Prostate gland (tissue), 2 donors: ENCODE measurements around the gene SKIL. TPM values are rescaled to one million over a fixed set of nuclear protein-coding genes. Genes with fewer than 3 reads are reported as not detected.

ENCODE experiments used
- DNase-seq: peaks from one replicate; pipeline ENCODE4 v3.0.0-alpha.2; 2019; ENCODE audit warnings: low spot score
- H3K27ac ChIP-seq, 2 donors: fragments of 200-600 bp; sonication (generic); 2 replicates each; pipeline ENCODE4 v1.5.1; 2017 to 2019
- H3K27me3 ChIP-seq: fragments of 200-600 bp; sonication (generic); replicated peaks from 2 replicates; pipeline ENCODE4 v1.5.1; 2019; ENCODE audit not compliant: insufficient read depth
- H3K36me3 ChIP-seq, 2 donors: fragments of 200-600 bp; sonication (generic); 1 replicate in 1 of 2; 2 replicates in 1 of 2; pipeline versions ENCODE4 v1.5.1 to v1.8.1; 2017 to 2019
- H3K4me1 ChIP-seq: fragments of 200-600 bp; sonication (generic); replicated peaks from 2 replicates; pipeline ENCODE4 v1.5.1; 2019
- H3K4me3 ChIP-seq, 2 donors: fragments of 200-600 bp; sonication (generic); 2 replicates each; pipeline ENCODE4 v1.5.1; 2017 to 2019
- H3K9me3 ChIP-seq: fragments of 200-600 bp; sonication (generic); 2 replicates; pipeline ENCODE4 v1.5.1; 2017
- POLR2A ChIP-seq: fragments of 450-650 bp; IDR thresholded peaks from one replicate; pipeline ENCODE4 v1.6.1; 2016; ENCODE audit warnings: antibody characterized with exemption, mild to moderate bottlenecking
- POLR2AphosphoS5 ChIP-seq: sonication (generic); formaldehyde crosslinking; IDR thresholded peaks from one replicate; pipeline ENCODE4 v1.6.1; 2017; ENCODE audit warnings: antibody characterized with exemption
- WGBS: methylation state at CpG from one replicate; pipeline ENCODE4 v1.1.5; 2018; 5-methylcytosine and 5-hydroxymethylcytosine counted together
- intact Hi-C: fragments of 100-400 bp; cut with DNase I; formaldehyde crosslinking; loops from one replicate; pipeline ENCODE4 v1.14.2; 2022
- total RNA-seq, 2 donors: library from RNA; depleted of rRNA; stranded (reverse); fragments of >200 nt; gene quantifications; one replicate each; pipeline ENCODE4 v1.1.0, GENCODE V29; 2016
- TF ChIP-seq, protein P1 (sequence below), 4 experiments: fragments of 200-600 bp in 2 of 4; fragments of 450-650 bp in 2 of 4; sonication (generic) in 2 of 4; IDR thresholded peaks; 1 replicate in 3 of 4; 2 replicates in 1 of 4; pipeline ENCODE4 v1.5.1; 2016 to 2019; ENCODE audit warnings: antibody characterized with exemption in 4 of 4, mild to moderate bottlenecking in 2 of 4, moderate library complexity in 2 of 4

SKIL gene
- total RNA-seq, 2 donors from 2014 or later = 41.8 to 49.6 TPM

DNA sequence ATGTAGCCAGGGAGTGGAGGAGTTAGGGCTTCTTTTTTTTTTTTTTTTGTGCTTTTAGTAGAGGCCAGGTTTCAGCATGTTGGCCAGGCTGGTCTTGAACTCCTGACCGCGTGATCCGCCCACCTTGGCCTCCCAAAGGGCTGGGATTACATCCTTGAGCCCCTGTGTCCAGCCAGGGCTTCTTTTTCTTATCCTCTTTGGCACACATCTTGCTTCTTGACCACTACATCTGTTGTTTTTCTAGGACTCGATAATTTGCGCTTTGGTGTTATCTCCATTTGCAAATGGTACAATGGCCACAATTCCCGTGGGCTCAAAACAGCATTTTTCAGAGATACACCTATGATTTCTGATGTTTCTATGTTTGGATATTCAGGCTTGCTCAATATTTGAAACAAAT is 4.2 kb downstream of the SKIL start:
- Histone ChIP-seq H3K4me1 (peaks cover 5% of the 10 kb centered on the region), H3K4me3 (no peak overlapping the region)

DNA sequence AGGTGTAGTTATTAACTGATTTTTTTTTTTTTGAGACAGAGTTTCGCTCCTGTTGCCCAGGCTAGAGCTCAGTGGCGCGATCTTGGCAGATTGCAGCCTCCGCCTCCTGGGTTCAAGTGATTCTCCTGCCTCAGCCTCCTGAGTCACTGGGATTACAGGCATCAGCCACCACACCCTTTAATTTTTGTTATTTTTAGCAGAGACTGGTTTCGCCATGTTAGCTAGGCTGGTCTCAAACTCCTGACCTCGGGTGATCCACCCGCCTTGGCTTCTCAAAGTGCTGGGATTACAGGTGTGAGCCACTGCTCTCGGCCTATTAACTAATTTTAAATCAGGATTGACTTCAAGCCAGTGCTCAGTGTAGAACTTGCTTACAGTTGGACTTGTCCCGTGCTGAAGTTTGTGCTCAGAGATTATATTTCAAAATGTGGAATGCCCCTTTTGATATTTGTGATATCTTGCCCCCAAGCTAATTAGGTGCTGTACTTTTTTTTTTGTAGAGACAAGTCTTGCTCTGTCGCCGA is 6.0 kb downstream of the SKIL start:
- 81% methylated on average over 11 of the region's 11 CpGs for WGBS

More for the DNA sequence above, 4.2 kb downstream of the SKIL start:
- no peak for DNase-seq
- H3K27me3 ChIP-seq = no peaks in the 10 kb centered on the region
- 91% methylated on average over 6 of the region's 6 CpGs for WGBS
- H3K9me3 ChIP-seq = no peaks in the 10 kb centered on the region
- intact Hi-C loops = no loop called here
- H3K27ac ChIP-seq = no peak overlapping the region
- TF ChIP-seq POLR2AphosphoS5 = no peak
- no peaks in the 10 kb centered on the region for H3K36me3 ChIP-seq

DNA sequence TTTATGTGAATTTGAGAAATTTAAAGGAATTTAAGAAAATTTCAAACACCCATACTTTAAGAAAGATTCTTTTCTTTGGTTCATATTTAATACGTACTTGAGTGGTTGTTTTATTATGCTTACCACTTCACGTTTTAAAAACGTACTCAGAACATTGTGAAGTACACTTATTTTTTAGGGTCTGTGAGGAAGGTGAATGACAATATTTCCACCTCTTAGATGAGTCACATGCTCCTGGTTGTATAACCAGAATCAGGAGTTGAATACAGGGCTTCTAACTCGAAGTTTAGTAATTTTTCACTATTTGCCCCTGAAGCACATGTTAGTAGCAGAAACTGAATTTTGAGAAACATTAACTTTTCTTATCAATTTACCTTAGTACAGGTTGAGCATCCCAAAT is 7.5 kb downstream of the SKIL start:
- intact Hi-C loops = no loop called here
- whole genome bisulfite sequencing = 84% methylated on average over 4 of the region's 4 CpGs
- TF ChIP-seq POLR2AphosphoS5 (no peak), POLR2A (no peak)
- TF ChIP-seq, protein P1, sequence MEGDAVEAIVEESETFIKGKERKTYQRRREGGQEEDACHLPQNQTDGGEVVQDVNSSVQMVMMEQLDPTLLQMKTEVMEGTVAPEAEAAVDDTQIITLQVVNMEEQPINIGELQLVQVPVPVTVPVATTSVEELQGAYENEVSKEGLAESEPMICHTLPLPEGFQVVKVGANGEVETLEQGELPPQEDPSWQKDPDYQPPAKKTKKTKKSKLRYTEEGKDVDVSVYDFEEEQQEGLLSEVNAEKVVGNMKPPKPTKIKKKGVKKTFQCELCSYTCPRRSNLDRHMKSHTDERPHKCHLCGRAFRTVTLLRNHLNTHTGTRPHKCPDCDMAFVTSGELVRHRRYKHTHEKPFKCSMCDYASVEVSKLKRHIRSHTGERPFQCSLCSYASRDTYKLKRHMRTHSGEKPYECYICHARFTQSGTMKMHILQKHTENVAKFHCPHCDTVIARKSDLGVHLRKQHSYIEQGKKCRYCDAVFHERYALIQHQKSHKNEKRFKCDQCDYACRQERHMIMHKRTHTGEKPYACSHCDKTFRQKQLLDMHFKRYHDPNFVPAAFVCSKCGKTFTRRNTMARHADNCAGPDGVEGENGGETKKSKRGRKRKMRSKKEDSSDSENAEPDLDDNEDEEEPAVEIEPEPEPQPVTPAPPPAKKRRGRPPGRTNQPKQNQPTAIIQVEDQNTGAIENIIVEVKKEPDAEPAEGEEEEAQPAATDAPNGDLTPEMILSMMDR (IDR thresholded peaks at IDR 0.05) = no peak
- no peaks in the 10 kb centered on the region for H3K36me3 ChIP-seq
- DNase-seq = no peak
- no peak overlapping the region for H3K4me3 ChIP-seq
- H3K27me3 ChIP-seq = no peaks in the 10 kb centered on the region
- peaks cover 5% of the 10 kb centered on the region for H3K4me1 ChIP-seq
- H3K9me3 ChIP-seq = no peaks in the 10 kb centered on the region
- H3K27ac ChIP-seq = no peak overlapping the region

More for the DNA sequence above, 6.0 kb downstream of the SKIL start:
- Histone ChIP-seq H3K27me3 (no peaks in the 10 kb centered on the region), H3K9me3 (no peaks in the 10 kb centered on the region), H3K4me1 (peaks cover 5% of the 10 kb centered on the region), H3K27ac (no peak overlapping the region), H3K4me3 (no peak overlapping the region), H3K36me3 (no peaks in the 10 kb centered on the region)
- intact Hi-C loops = no loop called here
- TF ChIP-seq, protein P1 (IDR thresholded peaks at IDR 0.05) = no peak
- TF ChIP-seq POLR2AphosphoS5 = no peak
- no peak for TF ChIP-seq POLR2A
- no peak for DNase-seq

DNA sequence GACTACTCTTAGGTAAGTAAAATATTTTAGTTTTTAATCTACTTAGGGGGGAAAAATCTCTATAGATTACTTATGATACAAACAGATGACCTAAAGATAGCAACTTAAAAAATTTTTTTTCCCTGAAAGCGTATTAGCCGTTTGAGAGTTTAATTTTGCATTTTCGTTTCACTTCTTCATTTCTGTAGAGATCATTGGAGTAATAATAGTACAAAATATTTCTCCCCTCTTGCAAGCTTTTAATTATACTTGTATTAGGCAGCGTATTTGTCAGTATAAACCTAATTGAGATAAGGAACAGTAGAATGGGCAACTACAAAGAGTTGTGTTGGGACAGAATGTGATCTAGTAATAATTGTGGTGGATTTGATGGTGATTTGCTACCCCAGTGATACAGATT is 10.3 kb downstream of the SKIL start:
- Histone ChIP-seq H3K4me1 (no peaks in the 10 kb centered on the region), H3K9me3 (no peaks in the 10 kb centered on the region), H3K27me3 (no peaks in the 10 kb centered on the region), H3K4me3 (no peak overlapping the region), H3K27ac (no peak overlapping the region), H3K36me3 (no peaks in the 10 kb centered on the region)
- WGBS = 74% methylated on average over 4 of the region's 4 CpGs
- TF ChIP-seq POLR2AphosphoS5 (no peak), POLR2A (no peak)
- TF ChIP-seq, protein P1 (IDR thresholded peaks at IDR 0.05) = no peak
- intact Hi-C loops = no loop called here
- DNase-seq = no peak

DNA sequence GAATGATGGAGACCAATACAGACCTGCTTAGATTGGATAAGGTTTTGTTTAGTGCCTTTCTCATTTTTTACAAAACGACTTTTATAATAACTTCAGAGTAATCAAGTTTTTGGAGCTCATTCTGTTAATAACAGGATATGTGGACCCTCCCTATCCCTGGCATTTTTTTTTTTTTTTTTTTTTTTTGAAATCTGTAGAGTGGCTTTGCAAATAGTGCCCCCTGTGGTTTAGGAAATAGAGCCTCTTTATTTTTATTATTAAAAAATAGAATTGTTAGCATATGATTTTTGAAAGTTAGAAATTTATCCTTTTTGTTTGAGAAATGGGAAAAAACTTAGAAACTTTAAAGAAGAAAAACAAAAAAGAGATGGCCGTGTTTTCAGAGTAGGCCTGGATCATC is 11.4 kb downstream of the SKIL start:
- no peak overlapping the region for H3K27ac ChIP-seq
- H3K4me3 ChIP-seq = no peak overlapping the region
- no peaks in the 10 kb centered on the region for H3K4me1 ChIP-seq
- 79% methylated on average over 2 of the region's 2 CpGs for WGBS
- no peak for DNase-seq
- H3K9me3 ChIP-seq = no peaks in the 10 kb centered on the region
- TF ChIP-seq POLR2AphosphoS5 (no peak), POLR2A (no peak)
- TF ChIP-seq, protein P1 (IDR thresholded peaks at IDR 0.05) = no peak
- H3K36me3 ChIP-seq = no peaks in the 10 kb centered on the region
- no peaks in the 10 kb centered on the region for H3K27me3 ChIP-seq
- intact Hi-C loops = no loop called here
